NCI-H446 treated with DMSO at 0.1 percent for 48 hours (cell line): ENCODE measurements around the gene LCA5L.
"Not testable (repeated sequence)": the region's sequence is repeated elsewhere in the genome, so short reads cannot be mapped to it uniquely, and the experiment has no call there.

Experiments used
- DNase-seq: peaks from one replicate; lab custom pipeline; 2025; lab: John Stamatoyannopoulos, UW

The LCA5L gene

GRCh38 chr21:39387461-39388037, 58.0 kb downstream of the LCA5L start:
- peak; percentile 88 for DNase-seq

GRCh38 chr21:39386899-39387298, 58.7 kb downstream of the LCA5L start:
- no peak for DNase-seq

GRCh38 chr21:39386194-39386593, 59.4 kb downstream of the LCA5L start:
- no peak for DNase-seq

GRCh38 chr21:39385299-39386145, 60.1 kb downstream of the LCA5L start:
- DNase-seq = no peak

GRCh38 chr21:39384674-39385298, 60.8 kb downstream of the LCA5L start:
- no peak for DNase-seq

- not testable (repeated sequence) for DNase-seq
These were observed 63.5 kb downstream of the LCA5L start for GRCh38 chr21:39382096-39382495.

- no peak for DNase-seq
These were observed 64.6 kb downstream of the LCA5L start for GRCh38 chr21:39381009-39381408.

- DNase-seq = peak; percentile 84
These were observed 65.3 kb downstream of the LCA5L start for GRCh38 chr21:39379986-39380891.

GRCh38 chr21:39377444-39378050, 68.0 kb downstream of the LCA5L start:
- DNase-seq = no peak

GRCh38 chr21:39375446-39375845, 70.1 kb downstream of the LCA5L start:
- no peak for DNase-seq

- DNase-seq = no peak
These were observed 71.5 kb downstream of the LCA5L start for GRCh38 chr21:39374046-39374445.

- no peak for DNase-seq
These were observed 71.9 kb downstream of the LCA5L start for GRCh38 chr21:39373634-39374033.

GRCh38 chr21:39369896-39370288, 75.7 kb downstream of the LCA5L start:
- DNase-seq = not testable (repeated sequence)

- DNase-seq = no peak
These were observed 77.8 kb downstream of the LCA5L start for GRCh38 chr21:39367783-39368182.

GRCh38 chr21:39366563-39366962, 79.0 kb downstream of the LCA5L start:
- DNase-seq = no peak

- no peak for DNase-seq
These were observed 80.6 kb downstream of the LCA5L start for GRCh38 chr21:39364949-39365348.

GRCh38 chr21:39363607-39364555, 81.7 kb downstream of the LCA5L start:
- DNase-seq = no peak

- DNase-seq = no peak
These were observed 82.8 kb downstream of the LCA5L start for GRCh38 chr21:39362733-39363132.

- no peak for DNase-seq
These were observed 86.2 kb downstream of the LCA5L start for GRCh38 chr21:39359382-39359781.
